ENCODE results near the gene ABR.
"Not testable (repeated sequence)": the region's sequence is repeated elsewhere in the genome, so short reads cannot be mapped to it uniquely, and the experiment has no call there.

Gene ABR

GRCh38 chr17:1089915-1090314 is 89.9 kb downstream of the ABR start:
- no peak for DNase-seq

GRCh38 chr17:1087381-1088241 is 92.2 kb downstream of the ABR start:
- no peak for DNase-seq

GRCh38 chr17:1083451-1084187 is 96.2 kb downstream of the ABR start:
- DNase-seq, result no peak

- peak; percentile 50 for DNase-seq
These were observed 97.2 kb downstream of the ABR start for GRCh38 chr17:1082579-1082978.

GRCh38 chr17:1078831-1079561 is 100.8 kb downstream of the ABR start:
- DNase-seq, result no peak

GRCh38 chr17:1077986-1078711 is 101.6 kb downstream of the ABR start:
- no peak for DNase-seq

GRCh38 chr17:1077581-1077985 is 102.2 kb downstream of the ABR start:
- DNase-seq, result no peak

GRCh38 chr17:1076982-1077302 is 102.8 kb downstream of the ABR start:
- no peak for DNase-seq

GRCh38 chr17:1076299-1076981 is 103.3 kb downstream of the ABR start:
- no peak for DNase-seq

GRCh38 chr17:1074886-1075605 is 104.7 kb downstream of the ABR start:
- DNase-seq, result no peak

GRCh38 chr17:1073963-1074625 is 105.7 kb downstream of the ABR start:
- not testable (repeated sequence) for DNase-seq

- no peak for DNase-seq
These were observed 106.4 kb downstream of the ABR start for GRCh38 chr17:1073241-1073962.

GRCh38 chr17:1072551-1072961 is 107.2 kb downstream of the ABR start:
- no peak for DNase-seq

- DNase-seq, result no peak
These were observed 108.5 kb downstream of the ABR start for GRCh38 chr17:1071103-1071825.

GRCh38 chr17:1070411-1070810 is 109.4 kb downstream of the ABR start:
- DNase-seq, result no peak

GRCh38 chr17:1069847-1070246 is 109.9 kb downstream of the ABR start:
- no peak for DNase-seq

GRCh38 chr17:1068356-1068755 is 111.4 kb downstream of the ABR start:
- no peak for DNase-seq

GRCh38 chr17:1067282-1067956 is 112.4 kb downstream of the ABR start:
- DNase-seq, result no peak

GRCh38 chr17:1065416-1065815 is 114.4 kb downstream of the ABR start:
- DNase-seq, result not testable (repeated sequence)

All from EL (cell line).